HEK293T (cell line): ENCODE results near the gene KCNK1.
"Not testable (repeated sequence)": the region's sequence is repeated elsewhere in the genome, so short reads cannot be mapped to it uniquely, and the experiment has no call there.

ENCODE experiments used
- CTCF ChIA-PET: fragments of 350-600 bp; formaldehyde crosslinking; extraction: SDS; loops from one replicate; lab custom pipeline; 2021; ENCODE audit warnings: antibody characterized with exemption, inconsistent platforms; lab: Yijun Ruan, JAX
- POLR2A ChIA-PET: fragments of 350-600 bp; formaldehyde crosslinking; extraction: SDS; loops from one replicate; lab custom pipeline; 2020; ENCODE audit warnings: antibody characterized with exemption, inconsistent platforms; lab: Yijun Ruan, JAX
- DNase-seq: peaks from one replicate; pipeline ENCODE4 v3.0.0; 2012; ENCODE audit warnings: mixed read lengths; ENCODE audit errors: extremely low spot score
- ARNT ChIP-seq: fragments of 450-650 bp; IDR thresholded peaks from 2 replicates; pipeline ENCODE4 v1.6.1; 2017; ENCODE audit warnings: mild to moderate bottlenecking
- BHLHE40 ChIP-seq: fragments of 450-650 bp; IDR thresholded peaks from 2 replicates; pipeline ENCODE4 v1.6.1; 2016; ENCODE audit warnings: mild to moderate bottlenecking, moderate library complexity, borderline replicate concordance
- CTBP1 ChIP-seq: fragments of 450-650 bp; IDR thresholded peaks from 2 replicates; pipeline ENCODE4 v1.6.1; 2016; ENCODE audit warnings: borderline replicate concordance
- FOXA1 ChIP-seq: fragments of 450-650 bp; IDR thresholded peaks from 2 replicates; pipeline ENCODE4 v1.6.1; 2016; ENCODE audit warnings: mild to moderate bottlenecking
- FOXK2 ChIP-seq: fragments of 450-650 bp; IDR thresholded peaks from 2 replicates; pipeline ENCODE4 v1.6.1; 2016; ENCODE audit warnings: mild to moderate bottlenecking
- FOXM1 ChIP-seq: fragments of 450-650 bp; IDR thresholded peaks from 2 replicates; pipeline ENCODE4 v1.6.1; 2017; ENCODE audit warnings: mild to moderate bottlenecking, borderline replicate concordance
- HDGF ChIP-seq: fragments of 450-650 bp; IDR thresholded peaks from 2 replicates; pipeline ENCODE4 v1.6.1; 2017; ENCODE audit warnings: antibody characterized with exemption, borderline replicate concordance
- L3MBTL2 ChIP-seq: fragments of 450-650 bp; conservative IDR thresholded peaks from 2 replicates; pipeline ENCODE4 v1.6.1; 2016; ENCODE audit warnings: mild to moderate bottlenecking
- LEF1 ChIP-seq: fragments of 450-650 bp; IDR thresholded peaks from 2 replicates; pipeline ENCODE4 v1.6.1; 2017; ENCODE audit warnings: mild to moderate bottlenecking, borderline replicate concordance
- NFRKB ChIP-seq: fragments of 450-650 bp; IDR thresholded peaks from 2 replicates; pipeline ENCODE4 v1.6.1; 2016; ENCODE audit warnings: mild to moderate bottlenecking, moderate library complexity
- SP1 ChIP-seq: fragments of 450-650 bp; IDR thresholded peaks from 2 replicates; pipeline ENCODE4 v1.6.1; 2017
- SUZ12 ChIP-seq: fragments of 450-650 bp; IDR thresholded peaks from 2 replicates; pipeline ENCODE4 v1.6.1; 2016; ENCODE audit warnings: mild to moderate bottlenecking
- TARDBP ChIP-seq: fragments of 450-650 bp; IDR thresholded peaks from 2 replicates; pipeline ENCODE4 v1.6.1; 2016
- ZNF384 ChIP-seq: fragments of 450-650 bp; IDR thresholded peaks from 2 replicates; pipeline ENCODE4 v1.6.1; 2016

The KCNK1 gene

GRCh38 chr1:233614173-233614742, 352 bp downstream of the KCNK1 start:
- ChIA-PET CTCF (interaction anchor here (0.6 kb wide), 1 partner anchor 177 kb away, joined by 3 read pairs; no protein-coding TSS in a partner anchor), POLR2A (interaction anchor here (1.0 to 1.7 kb wide), 3 partner anchors 22 to 286 kb away, joined by 3 to 7 read pairs (median 5); partner anchors contain the start of gene MAP3K21)
- TF ChIP-seq TARDBP (no peak), L3MBTL2 (0 out of 2 replicates have a peak, but pooled peaks have one; percentile 6)
- DNase-seq = peak; percentile 61

DNA sequence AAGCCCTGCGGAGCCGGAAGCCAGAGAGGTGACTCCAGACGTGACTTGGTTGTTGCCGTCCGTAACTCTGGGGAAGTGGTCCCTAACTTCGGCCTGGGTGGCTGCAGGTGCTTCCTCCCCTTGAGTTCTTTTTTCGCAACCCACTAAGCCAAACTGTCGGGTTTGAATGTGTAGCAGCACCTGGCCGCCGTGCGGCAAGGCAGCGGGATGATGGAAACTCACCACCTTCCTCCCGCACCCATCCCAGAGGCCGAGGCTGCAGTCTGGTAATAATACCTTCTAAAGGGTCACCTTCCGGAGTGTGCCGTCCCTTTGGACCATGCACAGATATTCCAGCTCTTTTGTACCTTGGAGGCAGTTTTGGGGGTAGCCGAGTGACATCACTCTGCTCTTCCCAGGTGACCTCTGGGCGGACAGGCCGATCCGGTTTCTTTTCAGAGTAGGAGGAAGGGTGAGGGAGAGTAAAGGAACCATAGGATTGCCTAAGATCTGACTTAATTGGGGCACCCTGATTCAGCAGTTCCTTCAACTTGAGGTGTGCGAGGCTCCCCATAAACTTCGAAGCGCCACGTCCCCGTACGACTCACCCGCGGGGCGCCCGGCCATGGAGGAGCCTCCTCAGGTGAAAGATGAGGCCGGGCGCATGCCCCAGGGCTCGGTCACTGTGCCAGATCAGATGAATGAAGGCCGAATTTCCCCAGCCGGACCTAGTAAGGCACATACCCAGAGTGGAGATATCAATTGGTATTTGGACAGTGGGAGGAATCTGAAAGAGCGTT, 1.0 kb downstream of the KCNK1 start:
- ChIA-PET POLR2A (interaction anchor here (1.6 to 1.7 kb wide), 2 partner anchors 21 to 42 kb away, joined by 5 to 7 read pairs; no protein-coding TSS in a partner anchor), CTCF (interaction anchor here (0.6 kb wide), 1 partner anchor 31 kb away, joined by 3 read pairs; no protein-coding TSS in a partner anchor)
- no peak for DNase-seq
- TF ChIP-seq ARNT (no peak), SP1 (no peak), TARDBP (no peak)

- no peak for DNase-seq
- CTCF ChIA-PET = interaction anchor here (0.6 kb wide), 1 partner anchor 31 kb away, joined by 3 read pairs; no protein-coding TSS in a partner anchor
- POLR2A ChIA-PET = no interaction called here
- no peak for TF ChIP-seq ZNF384
- TF ChIP-seq SUZ12 = no peak
- no peak for TF ChIP-seq L3MBTL2
- TF ChIP-seq ARNT = no peak
- TF ChIP-seq HDGF = no peak
- no peak for TF ChIP-seq BHLHE40
- no peak for TF ChIP-seq TARDBP
Observed at GRCh38 chr1:233615571-233615970, 1.7 kb downstream of the KCNK1 start.

- no peak for DNase-seq
- ChIA-PET CTCF (no interaction called here), POLR2A (no interaction called here)
- TF ChIP-seq L3MBTL2 (no peak), HDGF (no peak), FOXA1 (no peak), BHLHE40 (no peak), SP1 (no peak)
Observed at GRCh38 chr1:233617025-233617424, 3.1 kb downstream of the KCNK1 start.

- CTCF ChIA-PET, POLR2A ChIA-PET, DNase-seq: not testable (repeated sequence)
Observed at GRCh38 chr1:233619414-233619813, 5.5 kb downstream of the KCNK1 start.

GRCh38 chr1:233620065-233620464, 6.2 kb downstream of the KCNK1 start:
- POLR2A ChIA-PET = no interaction called here
- CTCF ChIA-PET = interaction anchor here (0.5 kb wide), 1 partner anchor 46 kb away, joined by 4 read pairs; no protein-coding TSS in a partner anchor
- no peak for TF ChIP-seq FOXM1
- DNase-seq = no peak

GRCh38 chr1:233621923-233622322, 8.0 kb downstream of the KCNK1 start:
- no peak for TF ChIP-seq TARDBP
- ChIA-PET POLR2A (no interaction called here), CTCF (no interaction called here)
- DNase-seq = no peak

DNA sequence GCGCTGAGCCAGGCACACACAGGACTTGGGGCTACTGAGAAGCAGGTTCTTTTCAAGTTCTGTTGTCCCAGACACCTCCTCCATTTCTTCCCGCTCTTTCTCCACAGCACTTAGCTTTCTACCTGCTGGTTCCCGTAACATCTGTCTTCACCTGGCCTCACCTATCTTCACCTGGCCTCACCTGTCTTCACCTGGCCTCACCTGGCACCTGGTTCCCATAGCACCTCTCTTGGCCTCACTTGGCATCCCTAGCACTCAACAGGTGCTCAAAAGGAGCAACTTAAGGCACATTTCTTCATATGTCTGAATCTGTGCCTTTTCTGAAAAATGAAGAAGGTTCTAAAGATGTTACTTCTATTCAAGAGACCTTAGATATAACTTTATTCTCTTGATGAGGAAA, 10.4 kb downstream of the KCNK1 start:
- no peak for TF ChIP-seq SUZ12
- TF ChIP-seq CTBP1 = peak; percentile 52; the same call in 1 of the 2 replicates
- no peak for DNase-seq
- ChIA-PET POLR2A (no interaction called here), CTCF (no interaction called here)

GRCh38 chr1:233625087-233625486, 11.2 kb downstream of the KCNK1 start:
- DNase-seq = no peak

DNA sequence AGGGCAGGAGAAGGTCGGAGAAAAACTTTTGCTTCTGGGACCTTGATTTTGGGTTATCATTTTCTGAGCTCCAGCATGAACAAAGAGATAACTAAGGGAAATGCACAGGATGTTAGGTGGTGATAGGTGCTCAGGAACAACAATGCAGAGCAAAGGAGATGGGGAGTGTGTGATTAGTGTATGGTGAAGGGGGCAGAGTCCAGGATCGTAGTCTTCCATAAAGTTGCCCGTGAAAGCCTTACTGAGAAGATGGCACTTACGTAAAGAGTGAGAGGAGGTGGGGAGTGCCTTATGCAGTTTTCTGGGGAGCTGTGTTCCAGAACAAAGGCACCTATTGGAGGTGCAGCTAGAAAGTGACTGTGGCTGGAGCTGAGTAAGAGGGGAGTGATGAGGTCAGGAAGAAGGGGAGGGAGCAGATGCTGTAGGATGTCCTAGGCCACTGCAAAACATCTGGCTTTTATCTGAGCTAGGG, 11.6 kb downstream of the KCNK1 start:
- TF ChIP-seq BHLHE40 (no peak), TARDBP (no peak), SUZ12 (no peak), L3MBTL2 (no peak), FOXK2 (no peak), NFRKB (no peak), ARNT (no peak), LEF1 (no peak)
- no peak for DNase-seq
- ChIA-PET POLR2A (no interaction called here), CTCF (no interaction called here)

More at GRCh38 chr1:233625087-233625486, 11.2 kb downstream of the KCNK1 start:
- TF ChIP-seq FOXM1 (no peak), HDGF (no peak), ARNT (no peak), FOXK2 (no peak), TARDBP (no peak), SUZ12 (no peak), BHLHE40 (no peak), L3MBTL2 (no peak), LEF1 (no peak)
- POLR2A ChIA-PET = no interaction called here
- CTCF ChIA-PET = no interaction called here
